Peyer's patch (tissue), 4 donors: ENCODE results near the gene C1QC. TPM values are rescaled to one million over a fixed set of nuclear protein-coding genes. Genes with fewer than 3 reads are reported as not detected.

ENCODE experiments used
- DNase-seq, 3 donors: peaks; one replicate each; pipeline ENCODE4 v3.0.0-alpha.2; 2017 to 2019
- H3K27ac ChIP-seq, 4 donors: fragments of 200-600 bp; sonication (generic); one replicate each; pipeline ENCODE4 v1.5.1; 2016 to 2019
- H3K27me3 ChIP-seq, 2 donors: fragments of 200-600 bp; sonication (generic); one replicate each; pipeline ENCODE4 v1.5.1; 2019
- H3K36me3 ChIP-seq, 3 donors: fragments of 200-600 bp; sonication (generic); one replicate each; pipeline ENCODE4 v1.5.1; 2016 to 2019
- H3K4me1 ChIP-seq, 4 donors: fragments of 200-600 bp; sonication (generic); one replicate each; pipeline ENCODE4 v1.5.1; 2016 to 2019
- H3K4me3 ChIP-seq, 4 donors: fragments of 200-600 bp; sonication (generic); 1 replicate in 3 of 4; 2 replicates in 1 of 4; pipeline ENCODE4 v1.5.1; 2016 to 2019; ENCODE audit warnings: mild to moderate bottlenecking in 1 of 4
- H3K9me3 ChIP-seq, 4 donors: fragments of 200-600 bp; sonication (generic); one replicate each; pipeline ENCODE4 v1.5.1; 2016 to 2019; ENCODE audit warnings: mild to moderate bottlenecking in 1 of 4
- POLR2A ChIP-seq, 2 donors: fragments of 450-650 bp; IDR thresholded peaks; one replicate each; pipeline ENCODE4 v1.5.1; 2017; ENCODE audit warnings: antibody characterized with exemption in 2 of 2, mild to moderate bottlenecking in 2 of 2, moderate library complexity in 2 of 2
- total RNA-seq, 4 donors: library from RNA; depleted of rRNA; stranded (reverse); fragments of >200 nt; gene quantifications; one replicate each; pipeline ENCODE4 v1.1.0, GENCODE V29; 2016
- TF ChIP-seq, protein P1 (sequence below), 6 experiments: fragments of 450-650 bp in 4 of 6; fragments of 200-600 bp in 2 of 6; sonication (generic) in 1 of 6; IDR thresholded peaks; one replicate each; pipeline ENCODE4 v1.5.1; 2017 to 2019; ENCODE audit warnings: antibody characterized with exemption in 6 of 6, mild to moderate bottlenecking in 3 of 6, moderate library complexity in 1 of 6

C1QC gene
- total RNA-seq, 4 donors from 2014 or later, result 30.1 to 85.0 (median 50.0) TPM

DNA sequence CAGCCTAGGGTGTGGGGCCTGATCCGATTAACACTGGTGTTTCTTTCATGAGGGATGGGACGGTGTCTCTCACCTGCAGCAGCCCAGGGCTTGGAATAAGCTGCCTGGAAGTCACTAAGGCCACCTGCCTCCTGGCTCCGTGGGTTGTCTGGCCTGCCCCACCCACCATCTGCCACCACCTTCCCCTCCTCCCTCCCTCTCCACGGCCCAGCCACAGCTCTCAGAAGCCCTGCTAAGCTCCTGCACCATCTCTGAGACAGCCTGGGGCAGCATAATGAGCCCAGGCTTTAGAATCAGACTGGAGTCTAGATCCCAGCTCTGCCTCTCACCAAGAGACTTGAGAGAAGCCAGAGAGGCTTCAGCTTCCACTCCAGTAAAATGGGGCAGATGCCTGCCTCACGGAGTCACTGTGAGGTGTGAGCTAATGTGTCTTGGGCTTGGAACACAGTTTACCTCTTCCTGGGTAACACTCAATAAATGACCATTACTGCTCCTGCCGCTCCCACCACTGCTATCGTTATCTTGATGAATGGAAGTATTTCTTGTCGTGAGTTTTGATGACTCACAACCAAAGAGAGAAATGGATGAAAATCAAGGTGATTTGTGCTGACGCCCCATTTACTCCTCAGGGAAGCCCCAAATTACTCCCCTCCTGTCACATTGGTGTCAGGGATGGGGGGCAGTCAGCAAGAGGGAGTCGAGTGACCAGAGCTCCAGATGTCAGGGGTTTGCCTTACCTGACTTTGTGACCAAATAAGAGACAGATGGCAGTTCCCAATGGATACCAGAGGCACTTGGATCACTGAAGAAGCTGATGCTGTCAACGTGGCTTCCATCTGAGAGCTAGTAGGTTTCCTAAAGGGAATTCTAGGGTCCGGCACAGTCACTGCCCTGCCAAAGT, 30.5 kb upstream of the C1QC start:
- H3K27ac ChIP-seq, result no peak overlapping the region
- TF ChIP-seq POLR2A (IDR thresholded peaks at IDR 0.05), result no peak
- TF ChIP-seq, protein P1, sequence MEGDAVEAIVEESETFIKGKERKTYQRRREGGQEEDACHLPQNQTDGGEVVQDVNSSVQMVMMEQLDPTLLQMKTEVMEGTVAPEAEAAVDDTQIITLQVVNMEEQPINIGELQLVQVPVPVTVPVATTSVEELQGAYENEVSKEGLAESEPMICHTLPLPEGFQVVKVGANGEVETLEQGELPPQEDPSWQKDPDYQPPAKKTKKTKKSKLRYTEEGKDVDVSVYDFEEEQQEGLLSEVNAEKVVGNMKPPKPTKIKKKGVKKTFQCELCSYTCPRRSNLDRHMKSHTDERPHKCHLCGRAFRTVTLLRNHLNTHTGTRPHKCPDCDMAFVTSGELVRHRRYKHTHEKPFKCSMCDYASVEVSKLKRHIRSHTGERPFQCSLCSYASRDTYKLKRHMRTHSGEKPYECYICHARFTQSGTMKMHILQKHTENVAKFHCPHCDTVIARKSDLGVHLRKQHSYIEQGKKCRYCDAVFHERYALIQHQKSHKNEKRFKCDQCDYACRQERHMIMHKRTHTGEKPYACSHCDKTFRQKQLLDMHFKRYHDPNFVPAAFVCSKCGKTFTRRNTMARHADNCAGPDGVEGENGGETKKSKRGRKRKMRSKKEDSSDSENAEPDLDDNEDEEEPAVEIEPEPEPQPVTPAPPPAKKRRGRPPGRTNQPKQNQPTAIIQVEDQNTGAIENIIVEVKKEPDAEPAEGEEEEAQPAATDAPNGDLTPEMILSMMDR (IDR thresholded peaks at IDR 0.05), result no peak
- no peaks in the 10 kb centered on the region for H3K36me3 ChIP-seq
- DNase-seq, result no peak
- H3K9me3 ChIP-seq, result no peaks in the 10 kb centered on the region
- no peaks in the 10 kb centered on the region for H3K4me1 ChIP-seq
- no peak overlapping the region for H3K4me3 ChIP-seq
- no peaks in the 10 kb centered on the region for H3K27me3 ChIP-seq

- Histone ChIP-seq H3K4me1 (no peaks in the 10 kb centered on the region), H3K36me3 (no peaks in the 10 kb centered on the region), H3K27me3 (no peaks in the 10 kb centered on the region), H3K9me3 (no peaks in the 10 kb centered on the region), H3K4me3 (no peak overlapping the region), H3K27ac (no peak overlapping the region)
- TF ChIP-seq, protein P1 (IDR thresholded peaks at IDR 0.05), result no peak
- TF ChIP-seq POLR2A (IDR thresholded peaks at IDR 0.05), result no peak
- no peak for DNase-seq
Measured at GRCh38 chr1:22613572-22613918, 29.9 kb upstream of the C1QC start.

DNA sequence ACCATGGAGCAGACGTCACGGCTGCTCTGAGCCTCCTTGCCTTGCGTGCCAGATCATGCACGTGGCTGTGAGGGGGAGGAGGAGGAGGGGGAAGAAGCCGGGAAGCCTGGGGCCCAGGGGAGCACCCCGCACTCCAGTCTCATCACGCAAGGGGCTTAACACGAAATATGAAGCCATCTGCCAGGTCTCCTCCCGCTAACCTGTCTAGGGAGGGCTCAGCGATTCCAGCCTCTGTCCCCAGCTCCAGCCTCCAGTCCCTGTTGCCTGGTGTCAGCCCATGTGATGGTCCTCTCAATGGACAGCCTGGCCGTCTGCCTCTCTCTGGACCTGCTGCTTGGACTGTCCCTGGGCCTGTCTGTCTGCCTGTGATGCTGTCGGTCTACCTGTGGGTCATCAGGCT, 29.5 kb upstream of the C1QC start:
- Histone ChIP-seq H3K9me3 (no peaks in the 10 kb centered on the region), H3K36me3 (no peaks in the 10 kb centered on the region), H3K27me3 (no peaks in the 10 kb centered on the region), H3K4me3 (no peak overlapping the region), H3K27ac (no peak overlapping the region), H3K4me1 (no peaks in the 10 kb centered on the region)
- no peak for DNase-seq
- TF ChIP-seq, protein P1 (IDR thresholded peaks at IDR 0.05), result no peak
- TF ChIP-seq POLR2A (IDR thresholded peaks at IDR 0.05), result no peak

DNA sequence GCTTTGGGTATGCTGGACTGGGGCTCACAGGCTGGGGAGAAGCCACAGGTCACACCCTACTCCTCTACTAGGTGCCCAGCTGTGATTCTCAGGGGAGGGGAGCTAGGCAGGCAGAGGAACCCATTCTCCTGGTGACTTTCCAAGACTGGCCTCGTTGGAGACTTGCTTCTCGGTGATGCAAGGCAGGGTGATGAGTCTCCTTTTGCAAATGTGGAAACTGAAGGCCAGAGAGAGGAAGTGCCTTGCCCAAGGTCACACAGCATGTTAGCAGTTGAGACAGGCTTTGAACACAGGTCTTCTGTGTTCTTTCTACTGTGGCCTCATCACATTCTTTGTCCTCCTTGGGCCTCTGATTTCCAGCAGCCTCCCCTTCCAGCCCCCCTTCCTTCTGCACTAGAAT, 27.5 kb upstream of the C1QC start:
- H3K27ac ChIP-seq, result no peak overlapping the region
- no peaks in the 10 kb centered on the region for H3K9me3 ChIP-seq
- TF ChIP-seq, protein P1 (IDR thresholded peaks at IDR 0.05), result no peak
- no peak for TF ChIP-seq POLR2A (IDR thresholded peaks at IDR 0.05)
- no peak overlapping the region for H3K4me3 ChIP-seq
- H3K4me1 ChIP-seq, result no peaks in the 10 kb centered on the region
- no peaks in the 10 kb centered on the region for H3K36me3 ChIP-seq
- no peak for DNase-seq
- no peaks in the 10 kb centered on the region for H3K27me3 ChIP-seq

DNA sequence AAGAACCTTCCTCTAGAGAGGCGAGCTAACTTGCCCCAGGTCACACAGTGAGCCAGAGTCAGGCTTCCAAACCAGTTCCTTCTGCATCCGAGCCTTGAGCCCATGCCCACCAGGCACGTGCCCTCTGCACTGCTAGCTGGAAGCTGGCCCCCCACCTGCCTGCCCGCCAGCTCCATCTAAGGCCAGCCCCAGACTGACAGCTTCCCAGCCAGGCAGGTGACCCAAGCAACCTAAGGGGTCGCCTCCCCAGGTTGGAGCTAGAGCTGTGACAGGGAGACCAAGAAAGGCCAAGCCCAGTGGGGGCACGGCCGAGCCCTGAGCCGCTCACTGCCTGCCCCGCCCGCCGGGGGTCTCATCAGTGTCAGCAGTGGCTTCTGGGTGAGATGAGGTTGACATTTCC, 26.9 kb upstream of the C1QC start:
- TF ChIP-seq POLR2A (IDR thresholded peaks at IDR 0.05), result no peak
- TF ChIP-seq, protein P1 (IDR thresholded peaks at IDR 0.05), result no peak
- H3K4me3 ChIP-seq, result no peak overlapping the region
- no peaks in the 10 kb centered on the region for H3K4me1 ChIP-seq
- no peak for DNase-seq
- H3K36me3 ChIP-seq, result no peaks in the 10 kb centered on the region
- H3K27ac ChIP-seq, result no peak overlapping the region
- H3K9me3 ChIP-seq, result no peaks in the 10 kb centered on the region
- no peaks in the 10 kb centered on the region for H3K27me3 ChIP-seq
